GM10248 (cell line): Measurements from ENCODE around the gene FOS.
A peak's percentile ranks its signal among the peaks of the same experiment; 100 is the strongest.

Source experiments
- CTCF ChIA-PET: fragments of 300-600 bp; sonication (Branson Sonifier 250); formaldehyde crosslinking; extraction: SDS; loops from one replicate; lab custom pipeline; 2021; ENCODE audit warnings: antibody characterized with exemption; lab: Yijun Ruan, JAX
- POLR2A ChIA-PET: fragments of 350-650 bp; sonication (Branson Sonifier 250); formaldehyde crosslinking; extraction: SDS; loops from one replicate; lab custom pipeline; 2020; ENCODE audit warnings: antibody characterized with exemption; lab: Yijun Ruan, JAX
- DNase-seq: peaks from one replicate; pipeline ENCODE4 v3.0.0; 2012; ENCODE audit errors: extremely low spot score
- CTCF ChIP-seq: IDR thresholded peaks from 2 replicates; pipeline ENCODE4 v1.5.1; 2012; ENCODE audit warnings: mild to moderate bottlenecking, low read depth; ENCODE audit errors: extremely low read depth, missing control alignments, control extremely low read depth

Gene FOS

GRCh38 chr14:75292101-75292563, 13.5 kb downstream of the FOS start:
- TF ChIP-seq CTCF, result no peak
- POLR2A ChIA-PET, result interaction anchor here (0.5 to 1.1 kb wide), 4 partner anchors 10 to 168 kb away, joined by 3 to 6 read pairs (median 4); partner anchors contain the start of gene FOS
- DNase-seq, result no peak
- CTCF ChIA-PET, result interaction anchor here (0.6 to 5.6 kb wide), 5 partner anchors 9 to 162 kb away, joined by 3 to 42 read pairs (median 4); no protein-coding TSS in a partner anchor

DNA sequence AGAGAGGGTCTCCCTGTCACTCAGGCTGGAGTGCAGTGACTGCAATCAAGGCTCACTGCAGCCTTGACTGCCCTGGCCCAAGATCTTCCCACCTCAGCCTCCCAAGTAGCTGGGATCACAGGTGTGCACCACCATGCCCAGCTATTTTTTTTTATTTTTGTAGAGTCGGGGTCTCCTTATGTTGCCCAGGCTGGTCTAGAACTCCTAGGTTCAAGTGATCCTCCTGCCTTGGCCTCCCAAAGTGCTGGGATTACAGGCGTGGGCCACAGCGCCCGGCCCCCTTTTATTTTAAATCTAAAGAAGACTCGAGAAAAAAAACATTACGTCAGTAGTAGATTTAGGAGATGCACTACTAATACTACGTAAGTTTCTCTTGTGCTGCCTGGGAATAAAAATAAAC, 14.3 kb downstream of the FOS start:
- no peak for DNase-seq
- no peak for TF ChIP-seq CTCF
- POLR2A ChIA-PET, result interaction anchor here (0.5 to 1.1 kb wide), 3 partner anchors 11 to 109 kb away, joined by 3 to 6 read pairs (median 3); partner anchors contain the start of gene FOS
- CTCF ChIA-PET, result interaction anchor here (0.6 to 5.6 kb wide), 5 partner anchors 10 to 161 kb away, joined by 3 to 42 read pairs (median 4); no protein-coding TSS in a partner anchor

- DNase-seq, result peak; percentile 99
- CTCF ChIA-PET, result interaction anchor here (1.0 to 9.6 kb wide), 12 partner anchors 9 to 433 kb away, joined by 3 to 111 read pairs (median 6); partner anchors contain the start of gene NEK9
- TF ChIP-seq CTCF, result no peak
- POLR2A ChIA-PET, result interaction anchor here (0.6 to 1.4 kb wide), 6 partner anchors 10 to 35 kb away, joined by 3 to 11 read pairs (median 5); partner anchors contain the start of gene FOS
Observed at GRCh38 chr14:75293920-75294648, 15.5 kb downstream of the FOS start.

DNA sequence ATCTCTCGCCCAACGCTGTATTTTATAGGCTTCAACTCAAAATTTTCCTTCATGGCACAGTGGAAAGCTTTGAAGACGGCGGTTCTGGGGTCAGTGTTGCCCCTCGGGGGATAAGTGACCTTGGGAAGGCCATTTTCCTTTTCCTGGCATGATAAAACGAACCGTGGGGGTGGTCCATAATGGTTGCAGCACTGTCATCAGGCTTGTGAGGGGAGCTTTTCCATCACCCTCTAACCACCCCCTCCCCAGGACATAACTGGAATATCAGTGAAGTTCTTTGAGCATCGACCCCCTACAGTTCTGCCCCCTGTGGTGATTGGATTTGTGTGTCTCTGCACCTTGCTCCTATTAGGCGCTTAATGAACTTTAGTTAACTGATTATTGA, 16.0 kb downstream of the FOS start:
- POLR2A ChIA-PET, result interaction anchor here (0.6 to 1.4 kb wide), 6 partner anchors 9 to 36 kb away, joined by 3 to 11 read pairs (median 5); partner anchors contain the start of gene FOS
- TF ChIP-seq CTCF, result no peak
- DNase-seq, result no peak
- CTCF ChIA-PET, result interaction anchor here (1.0 to 9.6 kb wide), 20 partner anchors 7 to 434 kb away, joined by 3 to 111 read pairs (median 6); partner anchors contain the start of genes ACYP1 and NEK9

GRCh38 chr14:75295061-75295461, 16.4 kb downstream of the FOS start:
- no peak for DNase-seq
- no peak for TF ChIP-seq CTCF
- CTCF ChIA-PET, result interaction anchor here (0.7 to 9.6 kb wide), 29 partner anchors 8 to 440 kb away, joined by 3 to 111 read pairs (median 5); partner anchors contain the start of genes ACYP1, NEK9 and RPS6KL1
- POLR2A ChIA-PET, result interaction anchor here (0.5 kb wide), 1 partner anchor 11 kb away, joined by 3 read pairs; no protein-coding TSS in a partner anchor
